ENCODE data around the gene FAN1. TPM values are rescaled to one million over a fixed set of nuclear protein-coding genes. Genes with fewer than 3 reads are reported as not detected.

The FAN1 gene
- total and polyA plus RNA-seq, 2 donors (not counting 1 experiment from before 2014, with no cell fraction given), result 8.9 to 25.1 TPM

DNA sequence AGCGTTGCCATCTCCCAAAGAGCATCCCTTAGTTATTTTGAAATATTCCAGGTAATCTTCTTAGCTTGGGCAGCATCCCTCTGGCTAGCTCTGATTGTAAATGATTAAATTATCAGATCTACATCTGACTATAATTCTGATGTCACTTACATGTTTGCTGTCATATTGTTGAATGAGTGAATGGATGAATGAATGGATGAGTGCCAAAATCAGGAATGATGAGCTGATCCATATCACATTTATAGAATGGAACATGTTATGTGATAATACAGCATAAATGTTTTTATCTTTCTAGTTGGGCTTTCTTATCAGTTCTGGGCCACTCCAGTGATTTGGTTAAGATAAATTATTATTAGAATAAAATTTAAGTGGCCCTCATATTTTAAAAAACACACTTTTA lies 14.0 kb downstream of the FAN1 start:
- Histone ChIP-seq H3K79me2 (ENCODE audit: control insufficient read depth, insufficient read depth, low read length) (no peaks in the 10 kb centered on the region), H3K27me3 (ENCODE audit: control insufficient read depth, insufficient read depth, low read length) (no peaks in the 10 kb centered on the region), H3K36me3 (ENCODE audit: control insufficient read depth, insufficient read depth, low read length) (peaks cover 4% of the 10 kb centered on the region), H3K9ac (ENCODE audit: insufficient read depth, low read length) (no peak overlapping the region), H3K4me3 (replicated peaks in 1 of 4; ENCODE audit: control extremely low read depth in 1 of 4, insufficient read depth in 1 of 4, low read depth in 3 of 4, low read length in 4 of 4) (no peak overlapping the region), H2AFZ (ENCODE audit: low read length) (no peak overlapping the region), H4K20me1 (ENCODE audit: control insufficient read depth, extremely low read depth, insufficient read depth, low read length) (no peaks in the 10 kb centered on the region), H3K4me2 (ENCODE audit: extremely low read depth, insufficient read depth, low read length) (no peak overlapping the region), H3K9me3 (ENCODE audit: control insufficient read depth, insufficient read depth, low read depth, low read length) (no peaks in the 10 kb centered on the region), H3K27ac (ENCODE audit: insufficient read depth, low read length) (no peak overlapping the region), H3K4me1 (ENCODE audit: control insufficient read depth, extremely low read depth, insufficient read depth, low read length) (peaks cover 3% of the 10 kb centered on the region)
- no peak for DNase-seq (ENCODE audit: low read depth in 2 of 2)
- TF ChIP-seq, protein P1, sequence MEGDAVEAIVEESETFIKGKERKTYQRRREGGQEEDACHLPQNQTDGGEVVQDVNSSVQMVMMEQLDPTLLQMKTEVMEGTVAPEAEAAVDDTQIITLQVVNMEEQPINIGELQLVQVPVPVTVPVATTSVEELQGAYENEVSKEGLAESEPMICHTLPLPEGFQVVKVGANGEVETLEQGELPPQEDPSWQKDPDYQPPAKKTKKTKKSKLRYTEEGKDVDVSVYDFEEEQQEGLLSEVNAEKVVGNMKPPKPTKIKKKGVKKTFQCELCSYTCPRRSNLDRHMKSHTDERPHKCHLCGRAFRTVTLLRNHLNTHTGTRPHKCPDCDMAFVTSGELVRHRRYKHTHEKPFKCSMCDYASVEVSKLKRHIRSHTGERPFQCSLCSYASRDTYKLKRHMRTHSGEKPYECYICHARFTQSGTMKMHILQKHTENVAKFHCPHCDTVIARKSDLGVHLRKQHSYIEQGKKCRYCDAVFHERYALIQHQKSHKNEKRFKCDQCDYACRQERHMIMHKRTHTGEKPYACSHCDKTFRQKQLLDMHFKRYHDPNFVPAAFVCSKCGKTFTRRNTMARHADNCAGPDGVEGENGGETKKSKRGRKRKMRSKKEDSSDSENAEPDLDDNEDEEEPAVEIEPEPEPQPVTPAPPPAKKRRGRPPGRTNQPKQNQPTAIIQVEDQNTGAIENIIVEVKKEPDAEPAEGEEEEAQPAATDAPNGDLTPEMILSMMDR (conservative IDR thresholded peaks at IDR 0.05 in 1 of 2, IDR thresholded peaks at IDR 0.05 in 1 of 2; ENCODE audit: low read depth in 1 of 2, low read length in 2 of 2), result no peak
- no peak for TF ChIP-seq EZH2 (IDR thresholded peaks at IDR 0.05; ENCODE audit: low read length, missing control alignments)

DNA sequence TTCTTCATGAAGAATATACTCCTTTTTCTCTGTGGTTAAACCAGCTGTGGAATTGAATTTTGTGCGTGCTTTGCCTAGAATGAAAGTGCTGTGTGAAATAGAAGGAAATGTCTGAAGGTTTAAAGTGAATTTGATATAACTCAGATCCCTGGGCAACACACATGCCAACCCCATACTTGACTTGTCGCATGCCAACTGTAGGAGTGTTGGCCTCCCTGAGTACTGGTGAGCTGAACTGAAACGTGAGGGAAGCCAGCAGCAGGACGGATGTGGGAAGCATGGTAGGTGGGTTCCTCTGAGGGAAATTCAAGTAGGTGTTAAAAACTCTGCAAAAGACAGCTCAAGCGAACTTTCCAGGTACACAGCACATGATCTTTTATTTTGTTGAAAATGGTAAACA lies 14.7 kb downstream of the FAN1 start:
- Histone ChIP-seq H3K79me2 (ENCODE audit: control insufficient read depth, insufficient read depth, low read length) (no peaks in the 10 kb centered on the region), H3K9me3 (ENCODE audit: control insufficient read depth, insufficient read depth, low read depth, low read length) (no peaks in the 10 kb centered on the region), H3K9ac (ENCODE audit: insufficient read depth, low read length) (no peak overlapping the region), H3K4me1 (ENCODE audit: control insufficient read depth, extremely low read depth, insufficient read depth, low read length) (peaks cover 3% of the 10 kb centered on the region), H3K27ac (ENCODE audit: insufficient read depth, low read length) (no peak overlapping the region), H4K20me1 (ENCODE audit: control insufficient read depth, extremely low read depth, insufficient read depth, low read length) (no peaks in the 10 kb centered on the region), H3K36me3 (ENCODE audit: control insufficient read depth, insufficient read depth, low read length) (peaks cover 4% of the 10 kb centered on the region), H3K27me3 (ENCODE audit: control insufficient read depth, insufficient read depth, low read length) (no peaks in the 10 kb centered on the region), H3K4me2 (ENCODE audit: extremely low read depth, insufficient read depth, low read length) (no peak overlapping the region), H2AFZ (ENCODE audit: low read length) (no peak overlapping the region), H3K4me3 (replicated peaks in 1 of 4; ENCODE audit: control extremely low read depth in 1 of 4, insufficient read depth in 1 of 4, low read depth in 3 of 4, low read length in 4 of 4) (no peak overlapping the region)
- TF ChIP-seq, protein P1 (conservative IDR thresholded peaks at IDR 0.05 in 1 of 2, IDR thresholded peaks at IDR 0.05 in 1 of 2; ENCODE audit: low read depth in 1 of 2, low read length in 2 of 2), result no peak
- TF ChIP-seq EZH2 (IDR thresholded peaks at IDR 0.05; ENCODE audit: low read length, missing control alignments), result no peak
- no peak for DNase-seq (ENCODE audit: low read depth in 2 of 2)

DNA sequence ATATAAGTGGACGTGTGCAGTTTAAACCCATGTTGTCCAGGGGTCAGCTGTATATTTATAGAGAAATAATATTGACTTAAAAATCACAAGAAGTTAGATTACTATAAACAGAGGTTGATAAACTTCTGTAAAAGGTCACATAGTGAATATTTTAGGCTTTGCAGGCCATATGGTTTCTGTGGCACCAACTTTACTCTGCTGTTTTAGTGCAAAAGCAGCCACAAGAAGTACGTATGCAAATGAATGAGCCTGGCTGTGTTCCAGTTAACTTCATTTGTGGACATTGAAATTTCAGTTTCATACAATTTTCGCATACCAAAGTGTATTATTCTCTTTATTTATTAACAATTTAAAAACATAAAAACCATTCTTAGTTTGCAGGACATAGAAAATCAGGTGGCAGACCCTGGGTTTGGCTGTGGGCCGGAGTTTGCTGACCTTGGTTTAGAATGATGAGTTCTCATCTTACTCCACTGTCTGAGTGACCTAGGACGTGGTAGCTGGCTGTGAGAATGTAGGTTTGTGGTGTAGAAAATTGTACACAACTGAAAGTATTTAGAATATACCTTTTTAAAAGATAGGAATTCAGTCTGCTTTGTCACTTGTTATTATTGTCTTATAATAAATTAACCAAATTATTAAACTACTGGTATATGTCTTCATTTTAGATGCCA lies 16.3 kb downstream of the FAN1 start:
- no peaks in the 10 kb centered on the region for H3K9me3 ChIP-seq (ENCODE audit: control insufficient read depth, insufficient read depth, low read depth, low read length)
- H3K27me3 ChIP-seq (ENCODE audit: control insufficient read depth, insufficient read depth, low read length), result no peaks in the 10 kb centered on the region
- no peak overlapping the region for H3K27ac ChIP-seq (ENCODE audit: insufficient read depth, low read length)
- no peaks in the 10 kb centered on the region for H4K20me1 ChIP-seq (ENCODE audit: control insufficient read depth, extremely low read depth, insufficient read depth, low read length)
- peaks cover 5% of the 10 kb centered on the region for H3K36me3 ChIP-seq (ENCODE audit: control insufficient read depth, insufficient read depth, low read length)
- H2AFZ ChIP-seq (ENCODE audit: low read length), result no peak overlapping the region
- H3K4me2 ChIP-seq (ENCODE audit: extremely low read depth, insufficient read depth, low read length), result no peak overlapping the region
- no peak overlapping the region for H3K9ac ChIP-seq (ENCODE audit: insufficient read depth, low read length)
- no peaks in the 10 kb centered on the region for H3K79me2 ChIP-seq (ENCODE audit: control insufficient read depth, insufficient read depth, low read length)
- no peak for DNase-seq (ENCODE audit: low read depth in 2 of 2)
- peaks cover 3% of the 10 kb centered on the region for H3K4me1 ChIP-seq (ENCODE audit: control insufficient read depth, extremely low read depth, insufficient read depth, low read length)
- TF ChIP-seq EZH2 (IDR thresholded peaks at IDR 0.05; ENCODE audit: low read length, missing control alignments), result no peak
- TF ChIP-seq, protein P1 (conservative IDR thresholded peaks at IDR 0.05 in 1 of 2, IDR thresholded peaks at IDR 0.05 in 1 of 2; ENCODE audit: low read depth in 1 of 2, low read length in 2 of 2), result no peak
- H3K4me3 ChIP-seq (replicated peaks in 1 of 4; ENCODE audit: control extremely low read depth in 1 of 4, insufficient read depth in 1 of 4, low read depth in 3 of 4, low read length in 4 of 4), result no peak overlapping the region

Data from fibroblast of lung (primary cell).